Upper lobe of right lung (tissue), 1 donor: ENCODE results near the gene B3GALT6. TPM values are rescaled to one million over a fixed set of nuclear protein-coding genes. Genes with fewer than 3 reads are reported as not detected.
A peak's percentile ranks its signal among the peaks of the same experiment; 100 is the strongest.

Experiments used
- ATAC-seq: fragments of 200-7000 bp; cut with Tn5 transposase; one replicate; pipeline ENCODE4 v1.9.1; 2020; ENCODE audit warnings: mild to moderate bottlenecking, moderate library complexity
- DNase-seq: peaks from one replicate; pipeline ENCODE4 v3.0.0-alpha.2; 2020
- H3K27ac ChIP-seq: fragments of 200-600 bp; one replicate; pipeline ENCODE4 v1.8.0; 2022
- H3K27me3 ChIP-seq: fragments of 200-600 bp; one replicate; pipeline ENCODE4 v1.8.0; 2022; ENCODE audit warnings: mild to moderate bottlenecking
- H3K36me3 ChIP-seq: fragments of 200-600 bp; one replicate; pipeline ENCODE4 v1.8.0; 2022
- H3K4me1 ChIP-seq: fragments of 200-600 bp; one replicate; pipeline ENCODE4 v1.8.0; 2022
- H3K4me3 ChIP-seq: fragments of 200-600 bp; one replicate; pipeline ENCODE4 v1.8.0; 2022; ENCODE audit warnings: mild to moderate bottlenecking
- H3K9me3 ChIP-seq: fragments of 200-600 bp; one replicate; pipeline ENCODE4 v1.8.0; 2022
- intact Hi-C: fragments of 100-400 bp; cut with DNase I; formaldehyde crosslinking; loops from one replicate; pipeline ENCODE4 v1.11.0; 2022
- total RNA-seq: library from RNA; stranded (reverse); fragmentation: NEBNext Ultra II Directional; extraction: Animal tissue kit (Norgen Biotek cat#: 25700); gene quantifications from one replicate; pipeline ENCODE4 v1.2.1, GENCODE V29; 2021
- TF ChIP-seq, protein P1 (sequence below): fragments of 200-600 bp; IDR thresholded peaks from one replicate; pipeline ENCODE4 v1.8.0; 2022; ENCODE audit warnings: antibody characterized with exemption
- donor health status: DM: no; HTN: yes; CAD: no; lungs with severe emphysema.

B3GALT6 gene
- total RNA-seq, 1 donor from 2014 or later: 16.7 TPM

DNA sequence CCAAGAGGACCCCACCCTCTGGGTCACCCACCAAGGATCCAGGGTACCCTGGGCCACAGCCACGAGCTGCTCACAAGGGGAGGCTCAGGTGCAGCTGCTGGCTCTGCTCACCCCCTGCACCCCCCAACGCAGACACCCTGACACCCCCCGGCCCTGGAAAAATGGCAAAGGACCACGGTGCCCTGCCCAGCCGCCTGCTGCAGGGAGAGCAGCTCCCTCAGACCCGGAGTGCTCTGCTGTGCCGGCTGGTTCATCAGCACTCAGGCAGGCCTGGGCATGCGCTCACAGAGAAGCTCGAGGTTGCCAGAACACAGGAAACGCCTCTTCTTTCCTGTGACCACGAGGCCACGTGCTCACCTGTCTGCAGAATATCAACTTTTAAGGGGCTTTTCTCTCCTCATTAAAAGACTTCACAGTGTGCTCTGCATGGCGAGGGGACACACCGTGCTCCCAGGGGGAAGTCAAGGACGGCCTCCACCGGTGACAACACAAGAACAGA lies 18.8 kb downstream of the B3GALT6 start:
- peaks cover 6% of the 10 kb centered on the region for H3K27me3 ChIP-seq
- H3K27ac ChIP-seq: no peak overlapping the region
- no peak for DNase-seq
- peak; percentile 13 for ATAC-seq
- peaks cover 37% of the 10 kb centered on the region for H3K36me3 ChIP-seq
- intact Hi-C loops: no loop called here
- H3K9me3 ChIP-seq: no peaks in the 10 kb centered on the region
- H3K4me1 ChIP-seq: no peaks in the 10 kb centered on the region
- TF ChIP-seq, protein P1, sequence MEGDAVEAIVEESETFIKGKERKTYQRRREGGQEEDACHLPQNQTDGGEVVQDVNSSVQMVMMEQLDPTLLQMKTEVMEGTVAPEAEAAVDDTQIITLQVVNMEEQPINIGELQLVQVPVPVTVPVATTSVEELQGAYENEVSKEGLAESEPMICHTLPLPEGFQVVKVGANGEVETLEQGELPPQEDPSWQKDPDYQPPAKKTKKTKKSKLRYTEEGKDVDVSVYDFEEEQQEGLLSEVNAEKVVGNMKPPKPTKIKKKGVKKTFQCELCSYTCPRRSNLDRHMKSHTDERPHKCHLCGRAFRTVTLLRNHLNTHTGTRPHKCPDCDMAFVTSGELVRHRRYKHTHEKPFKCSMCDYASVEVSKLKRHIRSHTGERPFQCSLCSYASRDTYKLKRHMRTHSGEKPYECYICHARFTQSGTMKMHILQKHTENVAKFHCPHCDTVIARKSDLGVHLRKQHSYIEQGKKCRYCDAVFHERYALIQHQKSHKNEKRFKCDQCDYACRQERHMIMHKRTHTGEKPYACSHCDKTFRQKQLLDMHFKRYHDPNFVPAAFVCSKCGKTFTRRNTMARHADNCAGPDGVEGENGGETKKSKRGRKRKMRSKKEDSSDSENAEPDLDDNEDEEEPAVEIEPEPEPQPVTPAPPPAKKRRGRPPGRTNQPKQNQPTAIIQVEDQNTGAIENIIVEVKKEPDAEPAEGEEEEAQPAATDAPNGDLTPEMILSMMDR: no peak
- no peak overlapping the region for H3K4me3 ChIP-seq

GRCh38 chr1:1253314-1253713 lies 21.3 kb downstream of the B3GALT6 start:
- Histone ChIP-seq H3K36me3 (peaks cover 50% of the 10 kb centered on the region), H3K27ac (no peak overlapping the region), H3K4me1 (no peaks in the 10 kb centered on the region), H3K9me3 (no peaks in the 10 kb centered on the region), H3K4me3 (no peak overlapping the region), H3K27me3 (no peaks in the 10 kb centered on the region)
- no peak for DNase-seq
- TF ChIP-seq, protein P1: no peak
- intact Hi-C loops: no loop called here
- ATAC-seq: no peak

DNA sequence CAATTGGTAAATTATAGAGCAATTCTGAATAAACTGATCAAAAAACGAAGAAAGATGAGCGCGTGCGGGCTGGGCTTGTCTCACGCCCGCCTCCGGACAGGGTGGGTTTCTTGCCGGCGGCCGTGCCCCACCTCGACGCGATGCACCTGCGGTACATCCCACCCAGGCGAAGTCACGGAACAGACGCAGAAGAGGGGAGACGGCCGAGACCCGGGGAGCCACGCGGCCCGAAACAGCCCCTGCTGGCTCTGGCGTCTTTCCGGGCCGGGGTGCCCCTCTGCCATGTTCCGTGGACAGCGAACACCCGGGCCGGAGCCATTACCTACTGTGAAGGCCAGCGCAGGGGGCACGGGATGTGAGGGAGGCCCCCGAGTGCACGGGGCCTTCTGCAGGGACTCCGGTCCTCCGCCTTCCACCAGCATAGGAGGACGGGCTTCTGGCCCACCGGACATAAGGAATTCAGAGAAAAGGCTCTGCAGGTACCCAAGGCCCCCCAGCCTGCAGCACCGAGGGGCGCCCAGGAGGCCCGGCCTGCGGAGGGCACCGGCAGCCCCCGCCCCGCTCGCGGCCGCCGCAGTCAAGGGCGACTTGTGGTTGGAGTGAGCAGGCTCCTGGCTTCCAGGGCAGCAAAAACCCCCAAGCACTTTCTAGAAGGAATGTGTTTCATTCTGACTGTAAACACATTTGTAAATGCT lies 22.1 kb downstream of the B3GALT6 start:
- no peaks in the 10 kb centered on the region for H3K27me3 ChIP-seq
- H3K9me3 ChIP-seq: no peaks in the 10 kb centered on the region
- DNase-seq (no peak), ATAC-seq (no peak)
- H3K27ac ChIP-seq: no peak overlapping the region
- TF ChIP-seq, protein P1: no peak
- intact Hi-C loops: no loop called here
- peaks cover 55% of the 10 kb centered on the region for H3K36me3 ChIP-seq
- no peak overlapping the region for H3K4me3 ChIP-seq
- no peaks in the 10 kb centered on the region for H3K4me1 ChIP-seq

- TF ChIP-seq, protein P1: no peak
- Histone ChIP-seq H3K4me1 (no peaks in the 10 kb centered on the region), H3K36me3 (peaks cover 58% of the 10 kb centered on the region), H3K4me3 (no peak overlapping the region), H3K9me3 (no peaks in the 10 kb centered on the region), H3K27me3 (no peaks in the 10 kb centered on the region), H3K27ac (no peak overlapping the region)
- intact Hi-C loops: no loop called here
- DNase-seq (no peak), ATAC-seq (no peak)
Measured at GRCh38 chr1:1254667-1254998, 22.6 kb downstream of the B3GALT6 start.

DNA sequence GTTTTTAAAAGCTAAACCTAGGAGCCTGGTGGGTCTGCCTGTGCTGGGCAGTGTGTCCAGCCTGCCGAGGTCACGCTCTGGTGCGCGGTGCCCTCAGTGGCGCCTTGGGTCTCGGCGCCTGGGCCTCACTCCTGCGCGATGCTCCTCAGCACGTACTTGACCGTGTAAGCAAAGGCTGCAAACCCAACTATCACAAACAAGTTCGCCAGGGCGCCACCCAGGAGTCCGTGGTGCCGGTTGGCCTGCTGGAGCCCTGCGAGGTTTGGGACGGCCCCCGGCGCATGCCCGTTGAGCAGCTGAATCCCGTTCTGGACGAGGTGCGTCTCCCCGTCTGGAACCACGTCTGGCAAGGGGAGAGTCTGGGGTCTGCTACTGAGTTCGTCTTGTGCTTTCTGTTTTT lies 23.0 kb downstream of the B3GALT6 start:
- no peak for DNase-seq
- Histone ChIP-seq H3K27me3 (no peaks in the 10 kb centered on the region), H3K4me3 (no peak overlapping the region), H3K4me1 (no peaks in the 10 kb centered on the region), H3K36me3 (peaks cover 63% of the 10 kb centered on the region), H3K9me3 (no peaks in the 10 kb centered on the region), H3K27ac (no peak overlapping the region)
- intact Hi-C loops: no loop called here
- ATAC-seq: no peak
- TF ChIP-seq, protein P1: no peak
